ENCODE results near the gene FLNC. TPM values are rescaled to one million over a fixed set of nuclear protein-coding genes. Genes with fewer than 3 reads are reported as not detected.

Gene FLNC
- total and polyA plus RNA-seq, 9 of the 15 experiments (the other 6 are each of a cell fraction or from before 2014, with no cell fraction given) = 0.90 to 155 (median 28.8) TPM

- TF ChIP-seq, protein P1, sequence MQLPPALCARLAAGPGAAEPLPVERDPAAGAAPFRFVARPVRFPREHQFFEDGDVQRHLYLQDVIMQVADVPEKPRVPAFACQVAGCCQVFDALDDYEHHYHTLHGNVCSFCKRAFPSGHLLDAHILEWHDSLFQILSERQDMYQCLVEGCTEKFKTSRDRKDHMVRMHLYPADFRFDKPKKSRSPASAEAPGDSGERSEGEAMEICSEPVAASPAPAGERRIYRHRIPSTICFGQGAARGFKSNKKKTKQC (CRISPR knock-in tag; IDR thresholded peaks at IDR 0.05) = 0 out of 2 replicates have a peak, but pooled peaks have one; percentile 25
- TF ChIP-seq, protein P2, sequence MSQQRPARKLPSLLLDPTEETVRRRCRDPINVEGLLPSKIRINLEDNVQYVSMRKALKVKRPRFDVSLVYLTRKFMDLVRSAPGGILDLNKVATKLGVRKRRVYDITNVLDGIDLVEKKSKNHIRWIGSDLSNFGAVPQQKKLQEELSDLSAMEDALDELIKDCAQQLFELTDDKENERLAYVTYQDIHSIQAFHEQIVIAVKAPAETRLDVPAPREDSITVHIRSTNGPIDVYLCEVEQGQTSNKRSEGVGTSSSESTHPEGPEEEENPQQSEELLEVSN (IDR thresholded peaks at IDR 0.05; ENCODE audit: borderline replicate concordance in 1 of 2, extremely low read depth in 1 of 2, insufficient read depth in 1 of 2, insufficient read length in 1 of 2, low read depth in 1 of 2, low read length in 1 of 2, poor library complexity in 1 of 2, severe bottlenecking in 1 of 2) = no peak
- TF ChIP-seq MAFF (IDR thresholded peaks at IDR 0.05; ENCODE audit: low read length) (no peak), HMGN3 (IDR thresholded peaks at IDR 0.05; ENCODE audit: borderline replicate concordance, extremely low read depth, insufficient read length, low read depth, low read length) (no peak), HDAC1 (IDR thresholded peaks at IDR 0.05) (peak in 1 of 2 experiments; percentile 45; a peak in 1 of 4 replicates), EWSR1 (IDR thresholded peaks at IDR 0.05; ENCODE audit: borderline replicate concordance, low read depth, partially characterized antibody) (no peak), CBFA2T3 (IDR thresholded peaks at IDR 0.05) (no peak), CREB3L1 (IDR thresholded peaks at IDR 0.05; ENCODE audit: borderline replicate concordance, low read depth) (no peak), STAG1 (CRISPR knock-in tag; IDR thresholded peaks at IDR 0.05; ENCODE audit: borderline replicate concordance) (no peak), ZNF23 (CRISPR knock-in tag; IDR thresholded peaks at IDR 0.05) (peak; percentile 64; the same call in 1 of the 2 replicates), TAF1 (IDR thresholded peaks at IDR 0.05; ENCODE audit: control insufficient read depth, extremely low read depth, insufficient read depth, low read length, severe bottlenecking) (no peak), RUNX1 (IDR thresholded peaks at IDR 0.05; ENCODE audit: low read depth) (no peak), FOXA3 (CRISPR knock-in tag; conservative IDR thresholded peaks at IDR 0.05 in 1 of 2, IDR thresholded peaks at IDR 0.05 in 1 of 2) (0 out of 4 replicates have a peak, but pooled peaks of 1 of the 2 experiments have one; percentile 11), NR3C1 (CRISPR knock-in tag; IDR thresholded peaks at IDR 0.05) (no peak), E2F5 (CRISPR knock-in tag; IDR thresholded peaks at IDR 0.05) (0 out of 2 replicates have a peak, but pooled peaks have one; percentile 63), ZNF165 (CRISPR knock-in tag; IDR thresholded peaks at IDR 0.05; ENCODE audit: borderline replicate concordance) (0 out of 2 replicates have a peak, but pooled peaks have one; percentile 9), CXXC5 (CRISPR knock-in tag; IDR thresholded peaks at IDR 0.05) (no peak), ETV1 (tag; conservative IDR thresholded peaks at IDR 0.05; ENCODE audit: low read depth) (0 out of 2 replicates have a peak, but pooled peaks have one; percentile 11), HES1 (IDR thresholded peaks at IDR 0.05; ENCODE audit: low read depth) (no peak)
- TF ChIP-seq, protein P3, sequence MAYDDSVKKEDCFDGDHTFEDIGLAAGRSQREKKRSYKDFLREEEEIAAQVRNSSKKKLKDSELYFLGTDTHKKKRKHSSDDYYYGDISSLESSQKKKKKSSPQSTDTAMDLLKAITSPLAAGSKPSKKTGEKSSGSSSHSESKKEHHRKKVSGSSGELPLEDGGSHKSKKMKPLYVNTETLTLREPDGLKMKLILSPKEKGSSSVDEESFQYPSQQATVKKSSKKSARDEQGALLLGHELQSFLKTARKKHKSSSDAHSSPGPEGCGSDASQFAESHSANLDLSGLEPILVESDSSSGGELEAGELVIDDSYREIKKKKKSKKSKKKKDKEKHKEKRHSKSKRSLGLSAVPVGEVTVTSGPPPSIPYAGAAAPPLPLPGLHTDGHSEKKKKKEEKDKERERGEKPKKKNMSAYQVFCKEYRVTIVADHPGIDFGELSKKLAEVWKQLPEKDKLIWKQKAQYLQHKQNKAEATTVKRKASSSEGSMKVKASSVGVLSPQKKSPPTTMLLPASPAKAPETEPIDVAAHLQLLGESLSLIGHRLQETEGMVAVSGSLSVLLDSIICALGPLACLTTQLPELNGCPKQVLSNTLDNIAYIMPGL (CRISPR knock-in tag; IDR thresholded peaks at IDR 0.05) = no peak
Measured at GRCh38 chr7:128861957-128862570, 31.9 kb downstream of the FLNC start (continued).
